Thoracic aorta (tissue), 2 donors: ENCODE results near the gene TMOD3. TPM values are rescaled to one million over a fixed set of nuclear protein-coding genes. Genes with fewer than 3 reads are reported as not detected.

Experiments
- ATAC-seq: fragments of 150-250 bp; one replicate; pipeline ENCODE4 v1.8.0; 2017; ENCODE audit warnings: low read depth; ENCODE audit not compliant: insufficient number of reproducible peaks, low FRiP score
- DNase-seq: peaks from one replicate; pipeline ENCODE4 v3.0.0-alpha.2; 2020; ENCODE audit warnings: low spot score
- H3K27ac ChIP-seq, 2 donors: fragments of 200-600 bp; sonication (generic); 1 replicate in 1 of 2; 2 replicates in 1 of 2; pipeline ENCODE4 v1.5.1; 2016; ENCODE audit warnings: mild to moderate bottlenecking in 2 of 2, moderate library complexity in 2 of 2
- H3K27me3 ChIP-seq: fragments of 200-600 bp; sonication (generic); replicated peaks from 2 replicates; pipeline ENCODE4 v1.6.0; 2016; ENCODE audit warnings: mild to moderate bottlenecking; ENCODE audit not compliant: insufficient read depth
- H3K36me3 ChIP-seq: fragments of 200-600 bp; sonication (generic); one replicate; pipeline ENCODE4 v1.5.1; 2016
- H3K4me1 ChIP-seq, 2 donors: fragments of 200-600 bp; sonication (generic); 1 replicate in 1 of 2; 2 replicates in 1 of 2; pipeline versions ENCODE4 v1.5.1 to v1.6.0; 2016; ENCODE audit warnings: low read depth in 2 of 2, mild to moderate bottlenecking in 1 of 2; ENCODE audit not compliant: control insufficient read depth in 1 of 2
- H3K4me3 ChIP-seq: fragments of 200-600 bp; sonication (generic); 2 replicates; pipeline ENCODE4 v1.5.1; 2016; ENCODE audit warnings: mild to moderate bottlenecking
- H3K9me3 ChIP-seq: fragments of 200-600 bp; sonication (generic); 2 replicates; pipeline ENCODE4 v1.5.1; 2016
- total RNA-seq, 2 donors: library from RNA; depleted of rRNA; stranded (reverse); fragments of >200 nt; gene quantifications; one replicate each; pipeline versions ENCODE4 v1.1.0 to v1.2.3, GENCODE V29; 2016
- TF ChIP-seq, protein P1 (sequence below): fragments of 200-600 bp; sonication (generic); IDR thresholded peaks from one replicate; pipeline ENCODE4 v1.5.1; 2019; ENCODE audit warnings: antibody characterized with exemption

Gene TMOD3
- total RNA-seq, 2 donors from 2014 or later = 27.3 to 38.1 TPM

DNA sequence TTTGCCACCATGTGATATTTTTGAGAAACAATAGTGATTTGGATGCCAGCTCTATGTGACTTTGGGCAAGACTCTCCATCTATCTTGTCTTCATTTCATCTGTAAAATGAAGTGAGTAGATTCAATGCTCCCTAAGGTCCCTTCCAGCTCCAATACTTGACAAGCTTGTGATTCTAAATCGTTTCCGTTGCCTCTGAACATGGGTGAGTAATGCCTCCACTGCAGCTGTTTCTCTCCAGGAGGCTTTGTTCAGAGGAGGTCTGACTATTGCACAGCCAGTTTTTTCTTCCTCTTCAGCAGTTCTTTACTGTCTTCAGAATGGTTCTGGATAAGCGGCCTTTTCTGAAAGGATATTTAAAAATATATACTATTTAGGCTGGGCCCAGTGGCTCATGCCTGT, 14.8 kb upstream of the TMOD3 start:
- Histone ChIP-seq H3K27ac (no peak overlapping the region), H3K27me3 (no peaks in the 10 kb centered on the region), H3K4me3 (no peak overlapping the region), H3K36me3 (no peaks in the 10 kb centered on the region), H3K4me1 (no peaks in the 10 kb centered on the region), H3K9me3 (no peaks in the 10 kb centered on the region)
- TF ChIP-seq, protein P1, sequence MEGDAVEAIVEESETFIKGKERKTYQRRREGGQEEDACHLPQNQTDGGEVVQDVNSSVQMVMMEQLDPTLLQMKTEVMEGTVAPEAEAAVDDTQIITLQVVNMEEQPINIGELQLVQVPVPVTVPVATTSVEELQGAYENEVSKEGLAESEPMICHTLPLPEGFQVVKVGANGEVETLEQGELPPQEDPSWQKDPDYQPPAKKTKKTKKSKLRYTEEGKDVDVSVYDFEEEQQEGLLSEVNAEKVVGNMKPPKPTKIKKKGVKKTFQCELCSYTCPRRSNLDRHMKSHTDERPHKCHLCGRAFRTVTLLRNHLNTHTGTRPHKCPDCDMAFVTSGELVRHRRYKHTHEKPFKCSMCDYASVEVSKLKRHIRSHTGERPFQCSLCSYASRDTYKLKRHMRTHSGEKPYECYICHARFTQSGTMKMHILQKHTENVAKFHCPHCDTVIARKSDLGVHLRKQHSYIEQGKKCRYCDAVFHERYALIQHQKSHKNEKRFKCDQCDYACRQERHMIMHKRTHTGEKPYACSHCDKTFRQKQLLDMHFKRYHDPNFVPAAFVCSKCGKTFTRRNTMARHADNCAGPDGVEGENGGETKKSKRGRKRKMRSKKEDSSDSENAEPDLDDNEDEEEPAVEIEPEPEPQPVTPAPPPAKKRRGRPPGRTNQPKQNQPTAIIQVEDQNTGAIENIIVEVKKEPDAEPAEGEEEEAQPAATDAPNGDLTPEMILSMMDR = no peak
- DNase-seq (no peak), ATAC-seq (no peak)

- TF ChIP-seq, protein P1 = no peak
- no peak for ATAC-seq
Measured at GRCh38 chr15:51816611-51817010, 12.8 kb upstream of the TMOD3 start.

DNA sequence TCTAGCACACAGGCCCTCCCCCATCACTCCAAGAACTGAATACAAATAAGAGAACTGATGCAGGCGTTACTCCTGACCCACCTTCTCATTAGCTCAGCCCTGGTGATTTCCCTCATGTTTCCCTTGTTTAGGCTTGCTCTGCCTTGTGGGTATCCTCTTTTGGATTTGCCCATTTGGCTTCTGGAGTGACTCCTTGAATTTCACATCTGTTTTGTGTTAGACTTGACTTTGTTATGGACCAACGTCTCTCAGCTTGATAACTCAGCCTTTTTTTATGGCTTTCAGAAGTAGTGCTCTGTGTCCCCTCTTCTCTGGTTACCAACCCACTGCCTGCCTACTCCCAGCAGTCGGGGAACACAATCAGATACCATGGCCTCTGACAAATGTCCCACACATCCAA, 11.3 kb upstream of the TMOD3 start:
- Histone ChIP-seq H3K27ac (no peak overlapping the region), H3K4me3 (no peak overlapping the region), H3K4me1 (no peaks in the 10 kb centered on the region), H3K9me3 (peaks cover 3% of the 10 kb centered on the region), H3K36me3 (no peaks in the 10 kb centered on the region), H3K27me3 (no peaks in the 10 kb centered on the region)
- TF ChIP-seq, protein P1 = no peak
- DNase-seq (no peak), ATAC-seq (no peak)

More at GRCh38 chr15:51816611-51817010, 12.8 kb upstream of the TMOD3 start:
- no peak for DNase-seq
- Histone ChIP-seq H3K27ac (no peak overlapping the region), H3K36me3 (no peaks in the 10 kb centered on the region), H3K27me3 (no peaks in the 10 kb centered on the region), H3K9me3 (peaks cover 3% of the 10 kb centered on the region), H3K4me1 (no peaks in the 10 kb centered on the region), H3K4me3 (no peak overlapping the region)

DNA sequence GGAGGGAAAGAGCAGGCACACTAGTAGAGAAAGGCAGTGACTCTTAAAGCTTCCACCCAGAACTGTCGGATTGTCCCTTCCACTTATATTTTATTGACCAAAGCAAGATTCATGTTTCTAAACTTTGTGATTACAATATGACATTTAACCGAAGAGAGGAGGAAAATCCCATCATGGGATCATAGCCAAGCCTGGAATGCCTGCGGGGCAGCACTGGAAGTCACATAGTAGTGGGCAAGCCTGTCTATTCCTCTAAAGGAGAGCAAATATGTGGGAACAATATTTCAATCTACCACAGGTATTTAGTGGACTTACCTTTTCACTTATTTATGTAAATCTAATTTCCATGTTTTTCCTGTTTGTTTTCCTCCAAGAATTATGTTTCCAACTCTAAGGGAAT, 3.8 kb upstream of the TMOD3 start:
- TF ChIP-seq, protein P1 = no peak
- no peak overlapping the region for H3K4me3 ChIP-seq
- H3K4me1 ChIP-seq = peaks cover under 1 to 6% of the 10 kb centered on the region in 2 donors
- H3K9me3 ChIP-seq = peaks cover 3% of the 10 kb centered on the region
- no peak overlapping the region for H3K27ac ChIP-seq
- H3K36me3 ChIP-seq = no peaks in the 10 kb centered on the region
- ATAC-seq (no peak), DNase-seq (no peak)
- H3K27me3 ChIP-seq = no peaks in the 10 kb centered on the region

- DNase-seq = no peak
- Histone ChIP-seq H3K36me3 (no peaks in the 10 kb centered on the region), H3K4me3 (peak overlapping the region; percentile 74), H3K27ac (peak overlapping the region; percentile 76 to 77), H3K9me3 (no peaks in the 10 kb centered on the region), H3K4me1 (peaks cover 18 to 32% of the 10 kb centered on the region in 2 donors), H3K27me3 (no peaks in the 10 kb centered on the region)
- no peak for ATAC-seq
- TF ChIP-seq, protein P1 = no peak
Measured at GRCh38 chr15:51828621-51829375, 655 bp upstream of the TMOD3 start.
